GM19468 (cell line): Measurements from ENCODE around the gene ARHGAP25.
"Not testable (repeated sequence)": the region's sequence is repeated elsewhere in the genome, so short reads cannot be mapped to it uniquely, and the experiment has no call there.

Source experiments
- ATAC-seq: cut with Tn5 transposase; IDR thresholded peaks from one replicate; pipeline ENCODE4 v1.9.1; 2021; ENCODE audit warnings: mild to moderate bottlenecking, moderate library complexity, moderate number of reproducible peaks; ENCODE audit not compliant: unreplicated experiment; ENCODE audit errors: extremely low read depth

ARHGAP25 gene

GRCh38 chr2:68787356-68787755 is 52.7 kb downstream of the ARHGAP25 start:
- no peak for ATAC-seq

GRCh38 chr2:68789603-68790002 is 55.0 kb downstream of the ARHGAP25 start:
- ATAC-seq: peak; percentile 99

- no peak for ATAC-seq
These were observed 56.0 kb downstream of the ARHGAP25 start for GRCh38 chr2:68790600-68790999.

GRCh38 chr2:68791914-68792313 is 57.3 kb downstream of the ARHGAP25 start:
- ATAC-seq: no peak

- ATAC-seq: no peak
These were observed 58.1 kb downstream of the ARHGAP25 start for GRCh38 chr2:68792751-68793150.

GRCh38 chr2:68796295-68796905 is 61.8 kb downstream of the ARHGAP25 start:
- ATAC-seq: no peak

- no peak for ATAC-seq
These were observed 64.0 kb downstream of the ARHGAP25 start for GRCh38 chr2:68798569-68798968.

GRCh38 chr2:68799140-68800026 is 64.8 kb downstream of the ARHGAP25 start:
- ATAC-seq: no peak

- no peak for ATAC-seq
These were observed 65.4 kb downstream of the ARHGAP25 start for GRCh38 chr2:68800027-68800401.

GRCh38 chr2:68800517-68800916 is 65.9 kb downstream of the ARHGAP25 start:
- no peak for ATAC-seq

GRCh38 chr2:68802161-68802560 is 67.5 kb downstream of the ARHGAP25 start:
- not testable (repeated sequence) for ATAC-seq

- ATAC-seq: no peak
These were observed 70.4 kb downstream of the ARHGAP25 start for GRCh38 chr2:68805025-68805424.

- no peak for ATAC-seq
These were observed 72.0 kb downstream of the ARHGAP25 start for GRCh38 chr2:68806511-68807109.

- no peak for ATAC-seq
These were observed 73.2 kb downstream of the ARHGAP25 start for GRCh38 chr2:68807821-68808266.

- ATAC-seq: no peak
These were observed 75.0 kb downstream of the ARHGAP25 start for GRCh38 chr2:68809324-68810240.

- no peak for ATAC-seq
These were observed 76.8 kb downstream of the ARHGAP25 start for GRCh38 chr2:68811364-68811763.

GRCh38 chr2:68812251-68812650 is 77.6 kb downstream of the ARHGAP25 start:
- ATAC-seq: no peak

- no peak for ATAC-seq
These were observed 79.0 kb downstream of the ARHGAP25 start for GRCh38 chr2:68813596-68813995.

- no peak for ATAC-seq
These were observed 82.7 kb downstream of the ARHGAP25 start for GRCh38 chr2:68817306-68817705.

- no peak for ATAC-seq
These were observed 84.9 kb downstream of the ARHGAP25 start for GRCh38 chr2:68819556-68819955.
